Hematopoietic multipotent progenitor cell treated with erythropoietin and hydrocortisone succinate and interleukin-3 and kit ligand, for 17 days (in vitro differentiated cells): Measurements from ENCODE around the gene KCTD20.

Source experiments
- DNase-seq: peaks from one replicate; pipeline ENCODE4 v3.0.0-alpha.2; 2015; ENCODE audit warnings: low spot score

The KCTD20 gene

DNA sequence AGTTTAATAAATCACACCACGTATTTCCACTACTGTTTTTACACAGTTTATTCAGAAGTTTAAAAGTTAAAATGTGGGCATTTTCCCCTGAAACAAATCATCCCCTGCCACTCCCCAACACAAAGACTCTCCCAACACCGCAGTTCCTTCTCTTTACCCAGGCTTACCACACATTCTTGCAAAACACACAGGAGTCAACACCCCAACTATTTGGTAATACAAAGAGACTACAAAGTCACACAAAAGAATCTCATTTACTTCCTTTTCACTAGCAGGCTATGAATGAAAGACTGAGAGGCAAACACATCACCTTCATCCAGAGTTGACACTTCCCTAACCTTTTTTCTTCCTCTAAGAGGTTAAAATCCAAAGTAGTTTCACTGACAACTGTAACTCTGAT lies 51.1 kb downstream of the KCTD20 start:
- no peak for DNase-seq

DNA sequence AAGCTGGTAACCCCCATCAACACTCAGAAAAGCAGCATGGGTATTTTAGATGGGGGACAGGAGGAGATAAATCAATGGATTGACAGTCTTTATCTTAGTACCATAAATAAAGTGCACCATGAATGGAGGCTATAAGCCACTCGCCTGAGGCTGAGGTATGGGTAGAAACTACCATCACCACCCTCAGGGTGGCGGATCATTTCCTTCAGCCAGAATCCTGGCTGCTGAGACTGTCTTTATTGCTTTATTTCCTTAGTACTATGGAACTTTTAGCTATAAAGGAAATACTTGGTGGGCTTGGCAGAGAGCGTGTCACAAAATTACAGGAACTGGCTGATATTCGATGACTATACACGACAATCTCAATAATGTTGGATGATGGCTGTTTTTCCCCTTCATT lies 52.3 kb downstream of the KCTD20 start:
- no peak for DNase-seq

DNA sequence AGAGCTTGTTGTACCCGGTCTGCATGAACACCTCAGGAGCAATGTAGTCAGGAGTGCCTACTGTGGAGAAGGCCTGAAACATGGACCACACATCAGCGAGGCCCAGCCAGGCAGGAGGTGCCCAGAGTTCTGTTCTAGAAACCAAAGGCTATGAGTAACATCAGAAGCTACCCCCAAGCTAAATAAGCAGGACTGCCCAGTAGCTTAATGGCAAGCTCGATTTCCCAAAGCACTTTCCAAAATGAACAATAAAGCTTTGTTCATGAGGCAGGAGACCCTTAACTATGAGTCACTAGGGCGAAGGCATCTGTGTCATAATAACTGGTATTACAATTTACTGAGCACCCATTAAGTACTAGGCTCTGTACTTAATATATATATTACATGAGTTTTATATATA lies 57.1 kb downstream of the KCTD20 start:
- no peak for DNase-seq

DNA sequence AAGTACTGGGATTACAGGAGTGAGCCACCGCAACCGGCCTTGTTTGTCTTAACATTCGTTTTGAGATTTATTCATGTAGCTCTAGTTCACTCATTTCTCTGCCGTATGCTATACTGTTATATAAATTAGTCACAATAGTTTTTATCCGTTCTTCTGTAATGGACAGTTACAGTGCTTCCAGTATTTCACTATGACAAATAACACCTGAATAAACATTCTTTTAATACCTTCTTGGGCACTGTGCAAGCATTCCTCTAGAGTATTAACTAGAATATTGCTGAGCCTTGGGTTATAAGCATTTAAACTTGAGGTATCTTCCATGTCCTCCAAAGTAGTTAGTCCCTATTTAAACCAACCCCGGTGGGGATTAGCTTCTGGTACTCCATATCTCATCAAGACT lies 58.9 kb downstream of the KCTD20 start:
- no peak for DNase-seq

DNA sequence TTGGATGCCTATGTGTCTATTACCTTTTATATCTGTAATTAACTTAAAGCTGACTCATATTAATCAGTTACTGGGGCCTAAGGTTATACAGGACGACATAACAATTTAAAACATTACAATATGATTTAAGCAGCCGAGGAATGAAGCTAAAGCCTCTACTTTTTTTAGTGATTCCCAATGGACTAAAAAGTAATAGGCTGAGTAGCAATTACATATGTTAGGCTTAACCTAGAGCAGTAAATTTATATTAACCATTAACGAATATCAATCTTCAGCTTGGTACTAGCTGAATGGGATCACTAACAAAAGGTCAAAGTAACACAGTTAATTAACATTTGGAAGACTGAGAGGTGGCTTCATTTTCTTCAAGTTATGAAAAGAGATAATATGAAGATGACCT lies 61.4 kb downstream of the KCTD20 start:
- no peak for DNase-seq

DNA sequence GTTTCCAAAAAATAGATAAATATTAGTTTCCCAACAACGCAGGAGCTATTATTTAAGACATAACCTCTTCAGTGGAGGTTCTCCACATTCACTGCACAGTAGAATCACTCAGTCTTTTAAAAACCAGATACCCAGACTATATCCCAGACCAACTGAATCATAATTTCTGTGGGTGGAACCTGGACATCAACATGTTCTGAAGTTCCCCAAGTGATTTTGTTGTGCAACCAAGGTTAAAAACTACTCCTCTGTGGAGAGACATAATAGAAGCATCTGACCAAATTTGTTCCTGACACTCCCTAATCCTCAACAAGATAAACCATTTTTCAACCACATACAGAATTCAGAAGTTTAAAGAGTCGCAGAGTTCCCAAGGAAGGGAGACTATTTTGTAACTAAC lies 62.2 kb downstream of the KCTD20 start:
- no peak for DNase-seq

DNA sequence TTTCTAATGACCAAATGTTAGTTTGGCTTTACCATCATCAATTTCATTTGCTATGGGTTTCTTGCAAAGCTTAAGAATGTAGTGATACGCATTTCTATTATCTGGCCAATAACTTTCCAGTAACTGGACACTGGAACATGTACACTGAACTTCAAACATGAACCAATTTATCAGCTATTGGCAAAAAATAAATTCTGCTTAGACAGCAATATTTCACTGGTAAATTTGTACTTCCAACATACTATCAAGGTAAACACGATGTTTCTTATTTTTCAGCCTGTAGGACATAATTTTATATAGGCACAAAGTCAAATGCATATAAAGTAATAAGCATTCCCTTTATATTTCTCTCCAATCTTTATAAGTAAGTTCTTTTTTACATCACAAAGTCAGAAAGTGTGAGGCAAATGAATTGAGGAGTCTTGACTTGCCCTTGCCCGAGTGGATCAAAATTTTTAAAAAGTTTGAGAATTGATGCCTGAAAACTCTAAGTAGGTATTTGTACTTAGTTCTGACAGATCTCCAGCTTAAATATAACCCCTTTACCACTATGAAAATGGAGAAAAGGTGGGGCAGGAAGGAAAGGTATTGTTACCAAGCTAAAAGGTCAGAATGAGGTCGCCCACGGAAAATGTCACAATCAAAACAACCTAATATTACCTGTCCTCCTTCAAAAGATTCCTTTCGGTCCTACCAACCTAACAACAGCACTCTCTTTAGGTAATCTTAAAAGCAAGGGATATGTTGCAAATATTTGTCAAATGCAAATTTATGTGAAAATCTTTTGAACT lies 63.1 kb downstream of the KCTD20 start:
- DNase-seq, result no peak

DNA sequence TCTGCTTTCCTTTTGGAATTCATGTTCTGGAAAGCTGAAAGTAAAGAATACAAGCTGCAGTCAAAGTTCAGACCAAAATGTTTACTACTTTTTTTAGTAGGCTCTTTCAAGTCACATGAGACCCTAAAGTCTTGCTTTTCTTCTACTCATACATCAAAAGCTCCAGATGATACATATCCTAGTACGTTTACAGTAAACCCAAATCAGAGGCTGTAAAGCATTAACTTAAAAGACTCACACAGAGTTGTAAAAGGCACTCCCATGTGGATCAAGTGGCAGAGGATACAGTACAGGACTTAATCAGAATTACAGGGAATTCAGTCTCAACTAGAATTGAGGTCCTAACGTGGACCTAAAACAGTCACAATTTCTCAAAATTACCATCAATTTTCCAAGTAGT lies 63.8 kb downstream of the KCTD20 start:
- DNase-seq, result no peak

DNA sequence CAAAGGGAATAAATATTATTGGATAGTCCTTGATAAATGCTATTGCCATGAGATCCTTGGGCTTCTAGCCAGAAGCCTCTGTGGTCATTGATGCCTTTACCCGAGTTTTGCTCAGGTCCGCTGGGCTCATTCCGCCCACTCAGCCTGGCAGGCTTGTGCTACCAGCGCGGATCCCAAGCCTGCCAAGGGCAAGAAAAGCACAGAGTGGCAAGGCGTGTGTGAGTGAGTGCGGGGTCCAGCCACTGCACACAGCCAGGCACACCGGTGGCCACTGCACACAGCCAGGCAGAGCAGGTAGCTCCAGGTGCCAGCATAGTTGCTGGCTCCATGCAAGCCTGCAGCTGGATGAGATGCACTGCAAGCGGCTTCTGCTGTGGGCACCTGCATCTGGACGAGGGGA lies 65.7 kb downstream of the KCTD20 start:
- DNase-seq, result no peak

DNA sequence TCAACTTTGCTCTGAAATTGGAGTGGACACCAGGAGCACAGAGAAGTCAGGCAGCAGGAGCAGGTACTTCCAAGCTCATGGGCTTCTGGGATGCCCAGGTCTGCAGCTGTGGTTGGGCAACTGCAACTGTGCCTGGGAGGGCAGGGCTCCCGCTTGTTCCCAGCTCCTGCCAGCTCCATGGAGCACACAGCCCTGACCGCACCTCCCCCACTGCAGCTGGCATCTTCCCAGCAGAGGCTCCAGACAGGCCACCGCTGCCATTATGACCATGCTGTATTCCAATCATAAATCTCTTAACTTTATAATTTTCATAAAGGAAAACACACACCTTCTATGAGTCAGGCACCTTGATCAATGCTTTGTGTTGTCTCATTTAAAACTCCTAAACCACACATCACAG lies 67.6 kb downstream of the KCTD20 start:
- no peak for DNase-seq

DNA sequence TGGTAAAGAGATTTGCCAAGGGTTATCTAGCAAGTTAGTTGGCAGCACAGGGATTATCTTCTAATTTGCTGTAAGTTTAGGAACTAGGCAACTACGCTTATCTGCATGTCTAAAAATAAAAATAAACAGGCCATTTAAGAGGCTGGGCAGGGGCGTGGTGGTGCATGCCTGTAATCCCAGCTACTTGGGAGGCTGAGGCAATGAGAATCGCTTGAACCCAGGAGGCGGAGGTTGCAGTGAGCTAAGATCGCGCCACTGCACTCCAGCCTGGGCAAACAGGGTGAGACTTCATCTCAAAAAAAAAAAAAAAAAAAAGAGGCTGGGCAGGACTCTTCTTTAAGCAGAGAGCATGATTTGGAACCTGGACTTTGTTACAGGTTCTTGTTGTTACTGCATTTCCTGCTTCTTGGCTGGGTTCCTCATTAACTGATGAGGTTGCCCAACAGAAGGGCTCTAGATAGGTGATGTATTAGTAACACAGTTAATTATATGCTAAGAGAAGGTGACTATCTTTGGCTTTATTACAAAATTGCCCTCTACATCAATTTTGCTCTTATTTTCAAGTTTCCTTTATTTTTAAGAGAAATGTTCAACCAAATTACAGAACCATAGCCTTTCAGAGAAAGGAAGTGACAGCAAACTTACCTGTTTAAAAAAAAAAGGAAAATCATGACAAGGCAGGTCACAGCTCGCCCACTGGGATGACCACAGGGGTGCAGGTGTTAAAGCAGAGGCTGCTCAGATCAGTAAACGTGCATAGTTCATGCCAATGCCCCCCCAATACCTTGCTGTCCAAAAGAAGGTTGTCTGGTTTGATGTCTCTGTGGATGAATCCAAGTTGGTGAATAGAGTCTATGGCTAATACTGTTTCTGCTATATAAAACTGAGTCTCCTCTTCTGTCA lies 72.0 kb downstream of the KCTD20 start:
- DNase-seq, result no peak

DNA sequence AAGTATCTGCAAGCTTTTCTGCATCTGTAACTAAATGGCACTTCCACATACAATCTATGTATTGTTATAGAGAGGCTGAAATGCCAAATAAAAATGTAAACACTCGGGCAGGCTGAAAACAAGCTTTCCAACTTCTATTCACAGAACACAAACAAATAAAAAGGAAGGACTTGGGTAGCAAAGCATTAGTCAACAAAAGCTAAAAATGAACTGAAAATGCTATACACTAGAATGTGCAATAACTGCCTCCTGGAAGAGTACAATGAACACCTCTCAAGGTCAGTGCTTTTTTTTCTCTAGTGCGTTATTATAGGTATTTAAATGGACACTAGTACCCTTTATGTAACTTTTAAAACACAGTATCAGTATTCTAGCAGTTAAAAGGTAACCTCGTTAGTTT lies 73.0 kb downstream of the KCTD20 start:
- no peak for DNase-seq

DNA sequence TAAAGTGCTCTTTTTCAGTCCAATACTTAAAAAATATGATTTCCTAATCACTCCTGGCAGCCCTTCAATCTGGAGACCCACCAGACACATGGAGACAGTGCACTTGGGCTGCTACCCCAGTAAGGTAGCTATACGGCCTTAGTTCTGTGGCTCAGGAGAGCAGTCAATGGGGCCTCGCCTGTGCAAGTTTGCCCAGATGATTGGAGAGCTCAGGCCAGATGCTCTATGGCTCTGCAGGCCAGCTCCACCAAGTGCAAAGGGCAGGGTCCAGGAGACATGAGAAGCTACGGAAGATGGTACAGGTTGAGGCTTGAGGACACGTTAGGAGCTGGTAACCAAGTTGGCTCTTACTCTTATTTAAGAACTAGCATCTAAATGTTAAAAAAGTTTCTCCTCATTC lies 73.8 kb downstream of the KCTD20 start:
- no peak for DNase-seq

DNA sequence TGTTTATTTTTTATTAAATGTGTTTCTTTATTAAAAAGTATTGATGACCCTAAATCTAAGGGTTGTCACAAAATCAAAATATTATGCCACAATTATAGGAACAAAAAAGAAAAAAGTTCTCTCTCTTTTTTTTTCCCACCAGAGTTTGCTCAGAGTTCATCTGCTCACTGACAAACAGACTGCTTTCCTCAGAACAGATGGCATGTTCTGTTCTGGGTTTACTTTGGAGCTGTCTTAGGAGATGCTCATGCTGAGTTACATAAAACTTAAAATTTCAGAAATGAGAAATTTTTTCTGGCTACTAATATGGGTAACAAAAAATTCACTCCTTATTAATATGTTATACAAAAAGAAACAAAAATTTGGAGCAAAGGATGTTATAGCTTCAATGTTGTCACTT lies 74.2 kb downstream of the KCTD20 start:
- no peak for DNase-seq

DNA sequence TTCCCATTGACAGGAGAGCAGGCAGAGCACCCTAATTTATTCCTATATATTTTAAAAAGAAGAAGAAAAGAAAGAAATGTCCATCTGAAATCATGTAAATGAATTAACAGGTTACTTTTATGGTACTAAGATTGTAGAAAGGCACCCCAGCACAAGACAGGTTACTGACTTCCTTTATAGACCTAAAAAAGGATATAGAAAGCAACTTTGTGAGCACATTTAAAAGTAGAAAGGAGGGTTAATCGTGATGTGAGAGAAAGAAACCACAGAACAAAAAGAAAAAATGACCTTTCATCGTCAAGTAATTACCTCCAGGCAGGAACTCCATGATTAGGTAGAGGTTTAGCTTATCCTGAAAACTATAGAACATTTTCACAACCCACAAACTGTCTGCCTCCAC lies 74.6 kb downstream of the KCTD20 start:
- DNase-seq, result no peak

DNA sequence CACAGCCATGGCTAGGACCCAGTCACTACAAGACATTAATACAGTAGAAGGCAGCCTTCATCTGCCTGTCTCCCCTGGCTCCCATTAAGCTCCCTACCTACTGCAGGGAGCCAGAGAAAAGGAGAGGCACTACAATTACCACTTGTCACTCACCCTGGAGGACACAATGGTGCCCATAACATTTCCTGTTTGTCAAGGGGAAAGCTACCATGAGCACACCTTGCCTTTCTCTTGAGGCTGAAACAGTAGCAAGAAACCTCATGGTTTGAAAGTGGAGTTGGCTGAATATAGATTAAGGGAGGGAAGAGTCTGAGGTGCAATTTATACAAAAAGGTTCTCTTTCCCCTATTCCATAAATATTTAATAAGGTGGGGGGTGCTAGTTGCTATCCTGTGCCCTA lies 76.6 kb downstream of the KCTD20 start:
- no peak for DNase-seq

DNA sequence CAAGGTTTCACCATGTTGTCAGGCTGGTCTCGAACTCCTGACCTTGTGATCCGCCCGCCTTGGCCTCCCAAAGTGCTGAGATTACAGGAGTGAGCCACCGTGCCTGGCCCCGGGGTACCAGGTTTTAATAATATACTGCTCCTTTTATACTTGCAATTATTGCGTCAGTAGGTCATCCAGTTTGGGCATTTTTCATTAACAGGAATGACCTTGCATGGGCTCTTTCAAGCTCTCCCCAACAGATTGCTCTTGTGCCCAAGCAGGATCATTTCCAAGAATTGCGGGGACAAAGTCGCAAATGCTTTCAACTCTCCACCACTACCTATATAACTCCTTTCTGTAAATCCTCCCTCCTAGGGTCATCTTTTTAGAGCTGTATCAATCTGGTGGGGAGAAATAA lies 80.7 kb downstream of the KCTD20 start:
- DNase-seq, result no peak

DNA sequence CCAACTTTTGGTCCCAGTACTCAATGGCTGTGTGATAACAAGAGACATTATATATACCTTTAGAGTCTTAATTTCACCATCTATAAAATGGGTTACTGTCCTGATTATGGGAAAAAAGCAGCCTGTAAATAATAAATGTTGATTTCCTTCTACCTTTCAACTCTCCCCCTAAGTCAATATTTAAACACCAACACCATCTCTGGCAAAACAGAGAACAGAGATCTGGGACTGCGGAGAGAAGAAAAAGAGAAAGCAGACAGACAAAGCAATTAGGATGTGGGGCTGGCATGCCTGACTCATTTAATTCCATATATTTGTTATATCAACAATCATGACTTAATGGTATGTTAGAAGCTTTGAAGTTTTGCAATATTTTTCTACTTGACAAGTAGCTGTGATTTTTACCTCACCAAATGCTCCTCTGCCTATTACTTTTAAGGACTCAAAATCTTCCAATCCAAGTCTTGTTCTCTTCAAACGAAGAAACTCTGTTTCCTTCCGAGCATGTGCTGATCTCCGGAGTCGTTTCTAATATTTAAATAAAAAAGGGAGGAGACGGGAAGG lies 81.2 kb downstream of the KCTD20 start:
- no peak for DNase-seq

DNA sequence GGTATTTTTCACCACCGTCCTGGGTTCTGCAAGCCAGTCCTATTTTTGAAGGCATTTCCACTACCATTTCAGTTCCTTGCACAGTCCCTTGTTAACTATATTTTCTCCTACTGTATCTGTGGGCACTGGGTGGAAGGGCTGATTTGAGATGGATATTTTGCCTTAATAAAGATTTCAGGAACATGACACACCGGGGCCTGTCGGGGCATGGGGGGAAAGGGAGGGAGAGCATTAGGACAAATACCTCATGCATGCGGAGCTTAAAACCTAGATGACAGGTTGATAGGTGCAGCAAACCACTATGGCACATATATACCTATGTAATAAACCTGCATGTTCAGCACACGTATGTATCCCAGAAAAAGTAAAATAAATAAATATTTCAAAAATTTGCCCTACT lies 82.1 kb downstream of the KCTD20 start:
- DNase-seq, result no peak

DNA sequence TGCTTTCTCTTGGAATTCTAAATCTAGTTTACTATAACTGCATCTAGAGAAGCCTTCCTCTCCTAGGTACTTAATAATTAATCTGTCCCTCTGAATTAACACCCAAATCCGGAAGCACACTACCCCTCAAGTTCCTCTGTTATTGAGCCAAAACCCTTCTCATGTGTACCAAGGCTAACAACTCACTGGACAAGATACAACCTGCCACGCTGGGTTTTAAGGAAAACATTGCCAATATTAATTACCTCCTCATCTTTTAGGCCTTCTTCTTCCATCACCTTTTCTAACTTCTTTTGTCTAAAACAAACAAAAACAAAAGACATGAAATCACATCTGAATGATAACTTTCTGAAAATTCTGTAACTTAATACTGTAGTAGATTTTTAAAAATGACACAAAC lies 82.5 kb downstream of the KCTD20 start:
- no peak for DNase-seq

DNA sequence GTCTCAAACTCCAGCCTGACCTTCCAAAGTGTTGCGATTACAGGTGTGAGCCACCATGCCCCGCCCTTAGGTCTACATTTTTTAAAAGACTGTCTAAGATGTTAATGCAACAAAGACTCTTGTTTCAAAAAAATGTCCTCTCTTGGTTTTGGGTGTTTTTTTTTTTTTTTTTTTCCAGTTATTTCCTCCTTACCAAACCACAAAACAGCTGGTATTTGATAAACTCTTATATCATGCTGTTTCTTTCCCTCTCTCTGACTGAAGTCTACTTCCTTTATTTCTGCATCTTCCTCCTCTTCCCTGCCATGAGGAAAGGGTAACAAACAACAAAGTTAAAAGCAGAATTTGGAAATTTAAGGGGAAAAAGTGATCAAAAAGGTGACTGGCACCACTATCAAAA lies 83.3 kb downstream of the KCTD20 start:
- DNase-seq, result no peak

DNA sequence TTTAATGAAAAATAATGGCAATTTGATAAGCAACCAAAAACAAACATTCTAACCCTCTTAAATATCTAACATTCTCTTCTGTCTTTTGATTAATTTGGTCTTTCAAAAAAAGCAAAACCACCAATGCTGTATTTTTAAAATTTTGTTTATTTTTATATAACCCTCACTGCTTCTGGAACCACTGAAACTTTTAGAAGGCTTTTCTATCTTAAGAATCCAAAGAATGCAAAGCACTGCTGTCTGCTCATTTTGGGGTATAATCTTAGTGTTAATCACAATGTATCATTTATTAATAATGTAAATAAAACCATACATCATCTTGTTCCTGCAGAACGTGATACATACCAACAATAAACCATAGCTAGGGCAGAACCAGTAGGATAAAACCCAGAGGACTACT lies 90.5 kb downstream of the KCTD20 start:
- DNase-seq, result no peak

DNA sequence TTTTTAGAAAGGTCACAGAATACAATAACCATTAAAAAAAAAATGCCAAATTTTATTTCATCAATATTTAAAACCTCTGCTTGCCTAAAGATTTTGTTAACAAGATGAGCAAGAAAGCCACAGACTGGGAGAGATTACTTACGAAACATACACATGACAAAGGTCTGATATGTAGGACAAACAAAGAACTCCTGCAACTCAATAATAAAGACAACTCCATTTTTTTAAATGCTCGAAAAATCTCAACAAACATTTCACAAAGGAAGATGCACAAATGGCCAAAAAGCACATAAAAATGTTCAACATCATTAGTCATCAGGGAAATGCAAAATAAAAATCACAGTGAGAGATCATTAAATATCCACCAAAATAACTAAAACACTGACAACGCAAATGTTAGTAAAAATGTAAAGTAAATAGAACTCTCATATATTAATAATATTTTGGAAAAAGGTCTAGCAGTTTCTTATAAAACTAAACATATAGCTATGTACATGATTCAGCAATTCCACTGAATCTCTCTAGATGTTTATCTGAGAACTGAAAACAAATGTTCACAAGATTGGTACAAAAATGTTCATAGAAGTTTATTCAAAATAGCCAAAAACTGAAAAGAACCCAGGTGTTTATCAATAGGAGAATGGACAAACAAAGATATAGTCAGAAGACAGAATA lies 94.2 kb downstream of the KCTD20 start:
- no peak for DNase-seq
